Prostate gland (tissue), 2 donors: ENCODE results near the gene TIMMDC1.

ENCODE experiments used
- POLR2A ChIP-seq: fragments of 450-650 bp; IDR thresholded peaks from one replicate; pipeline ENCODE4 v1.6.1; 2016; ENCODE audit warnings: antibody characterized with exemption, mild to moderate bottlenecking
- POLR2AphosphoS5 ChIP-seq: sonication (generic); formaldehyde crosslinking; IDR thresholded peaks from one replicate; pipeline ENCODE4 v1.6.1; 2017; ENCODE audit warnings: antibody characterized with exemption
- TF ChIP-seq, protein P1 (sequence below), 4 experiments: fragments of 200-600 bp in 2 of 4; fragments of 450-650 bp in 2 of 4; sonication (generic) in 2 of 4; IDR thresholded peaks; 1 replicate in 3 of 4; 2 replicates in 1 of 4; pipeline ENCODE4 v1.5.1; 2016 to 2019; ENCODE audit warnings: antibody characterized with exemption in 4 of 4, mild to moderate bottlenecking in 2 of 4, moderate library complexity in 2 of 4

DNA sequence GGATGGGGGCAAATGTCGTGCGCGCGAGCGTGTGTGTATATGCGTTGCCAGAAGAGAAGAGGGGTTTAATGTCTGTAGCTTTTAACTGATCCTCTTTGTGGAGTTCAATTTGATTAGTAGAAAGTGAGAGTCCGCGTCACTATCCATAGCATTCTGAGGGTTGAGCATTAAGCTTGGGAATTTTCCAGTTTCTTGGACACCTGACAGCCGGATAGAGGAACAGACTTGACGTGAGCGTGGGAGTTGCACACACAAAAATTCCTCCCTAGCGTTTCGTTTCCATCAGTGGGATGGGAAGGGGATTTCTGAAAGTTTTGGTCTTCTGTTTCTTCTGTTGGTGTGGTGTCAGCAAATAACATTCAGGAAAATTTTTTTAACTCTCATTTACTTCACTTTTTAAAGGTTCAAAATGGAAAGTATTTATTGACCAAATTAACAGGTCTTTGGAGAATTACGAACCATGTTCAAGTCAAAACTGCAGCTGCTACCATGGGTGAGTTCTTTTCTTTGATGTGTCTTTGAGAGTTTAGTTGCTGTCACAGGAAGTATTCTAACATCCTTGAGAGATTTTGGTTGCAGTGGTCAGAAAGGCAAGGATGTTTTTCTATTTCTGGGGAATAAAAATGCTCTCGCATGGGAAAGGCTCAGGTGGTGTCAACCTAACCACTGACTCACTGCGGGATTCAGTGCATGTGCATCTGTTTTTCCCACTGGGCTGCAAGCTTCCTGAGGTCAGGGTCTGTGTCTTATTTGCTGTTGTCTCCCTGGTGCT, 28.7 kb upstream of the TIMMDC1 start:
- TF ChIP-seq, protein P1, sequence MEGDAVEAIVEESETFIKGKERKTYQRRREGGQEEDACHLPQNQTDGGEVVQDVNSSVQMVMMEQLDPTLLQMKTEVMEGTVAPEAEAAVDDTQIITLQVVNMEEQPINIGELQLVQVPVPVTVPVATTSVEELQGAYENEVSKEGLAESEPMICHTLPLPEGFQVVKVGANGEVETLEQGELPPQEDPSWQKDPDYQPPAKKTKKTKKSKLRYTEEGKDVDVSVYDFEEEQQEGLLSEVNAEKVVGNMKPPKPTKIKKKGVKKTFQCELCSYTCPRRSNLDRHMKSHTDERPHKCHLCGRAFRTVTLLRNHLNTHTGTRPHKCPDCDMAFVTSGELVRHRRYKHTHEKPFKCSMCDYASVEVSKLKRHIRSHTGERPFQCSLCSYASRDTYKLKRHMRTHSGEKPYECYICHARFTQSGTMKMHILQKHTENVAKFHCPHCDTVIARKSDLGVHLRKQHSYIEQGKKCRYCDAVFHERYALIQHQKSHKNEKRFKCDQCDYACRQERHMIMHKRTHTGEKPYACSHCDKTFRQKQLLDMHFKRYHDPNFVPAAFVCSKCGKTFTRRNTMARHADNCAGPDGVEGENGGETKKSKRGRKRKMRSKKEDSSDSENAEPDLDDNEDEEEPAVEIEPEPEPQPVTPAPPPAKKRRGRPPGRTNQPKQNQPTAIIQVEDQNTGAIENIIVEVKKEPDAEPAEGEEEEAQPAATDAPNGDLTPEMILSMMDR (IDR thresholded peaks at IDR 0.05) = no peak
- no peak for TF ChIP-seq POLR2A
- no peak for TF ChIP-seq POLR2AphosphoS5
